Thoracic aorta (tissue), 2 donors: Measurements from ENCODE around the gene PPP2R3A. TPM values are rescaled to one million over a fixed set of nuclear protein-coding genes. Genes with fewer than 3 reads are reported as not detected.

Source experiments
- ATAC-seq: fragments of 150-250 bp; one replicate; pipeline ENCODE4 v1.8.0; 2017; ENCODE audit warnings: low read depth; ENCODE audit not compliant: insufficient number of reproducible peaks, low FRiP score
- DNase-seq: peaks from one replicate; pipeline ENCODE4 v3.0.0-alpha.2; 2020; ENCODE audit warnings: low spot score
- H3K27ac ChIP-seq, 2 donors: fragments of 200-600 bp; sonication (generic); 1 replicate in 1 of 2; 2 replicates in 1 of 2; pipeline ENCODE4 v1.5.1; 2016; ENCODE audit warnings: mild to moderate bottlenecking in 2 of 2, moderate library complexity in 2 of 2
- H3K27me3 ChIP-seq: fragments of 200-600 bp; sonication (generic); replicated peaks from 2 replicates; pipeline ENCODE4 v1.6.0; 2016; ENCODE audit warnings: mild to moderate bottlenecking; ENCODE audit not compliant: insufficient read depth
- H3K36me3 ChIP-seq: fragments of 200-600 bp; sonication (generic); one replicate; pipeline ENCODE4 v1.5.1; 2016
- H3K4me1 ChIP-seq, 2 donors: fragments of 200-600 bp; sonication (generic); 1 replicate in 1 of 2; 2 replicates in 1 of 2; pipeline versions ENCODE4 v1.5.1 to v1.6.0; 2016; ENCODE audit warnings: low read depth in 2 of 2, mild to moderate bottlenecking in 1 of 2; ENCODE audit not compliant: control insufficient read depth in 1 of 2
- H3K4me3 ChIP-seq: fragments of 200-600 bp; sonication (generic); 2 replicates; pipeline ENCODE4 v1.5.1; 2016; ENCODE audit warnings: mild to moderate bottlenecking
- H3K9me3 ChIP-seq: fragments of 200-600 bp; sonication (generic); 2 replicates; pipeline ENCODE4 v1.5.1; 2016
- CTCF ChIP-seq: fragments of 200-600 bp; sonication (generic); IDR thresholded peaks from one replicate; pipeline ENCODE4 v1.5.1; 2019; ENCODE audit warnings: antibody characterized with exemption
- total RNA-seq, 2 donors: library from RNA; depleted of rRNA; stranded (reverse); fragments of >200 nt; gene quantifications; one replicate each; pipeline versions ENCODE4 v1.1.0 to v1.2.3, GENCODE V29; 2016

Gene PPP2R3A
- 10 to 100 TPM in 1 of 2 donors, 1 to 10 TPM in 1; 6.8 to 18.0 TPM for total RNA-seq

- Histone ChIP-seq H3K4me3 (peak within 1 kb of the TSS; percentile 96), H3K27me3 (no peaks in the 10 kb centered on the region), H3K27ac (peak within 1 kb of the TSS; percentile 82 to 84), H3K4me1 (peaks cover 7 to 35% of the 10 kb centered on the region in 2 donors), H3K36me3 (no peaks in the 10 kb centered on the region), H3K9me3 (peaks cover 8% of the 10 kb centered on the region)
- ATAC-seq, result peak; percentile 97
- peak; percentile 52 for DNase-seq
- TF ChIP-seq CTCF, result no peak
Measured at GRCh38 chr3:135965506-135966270, at the start of gene PPP2R3A. Gene PPP2R3A (plus strand): TSS chr3:135965728. CDS start chr3:136001499, 35,771 bp downstream.

GRCh38 chr3:135916310-135916709 lies 49.2 kb upstream of the PPP2R3A start:
- Histone ChIP-seq H3K36me3 (no peaks in the 10 kb centered on the region), H3K4me3 (no peak overlapping the region), H3K4me1 (no peaks in the 10 kb centered on the region), H3K9me3 (no peaks in the 10 kb centered on the region), H3K27me3 (no peaks in the 10 kb centered on the region), H3K27ac (no peak overlapping the region)
- no peak for DNase-seq
- no peak for TF ChIP-seq CTCF
- ATAC-seq, result no peak

- no peaks in the 10 kb centered on the region for H3K27me3 ChIP-seq
- H3K27ac ChIP-seq, result no peak overlapping the region
- no peaks in the 10 kb centered on the region for H3K9me3 ChIP-seq
- no peaks in the 10 kb centered on the region for H3K36me3 ChIP-seq
- DNase-seq, result no peak
- TF ChIP-seq CTCF, result no peak
- no peaks in the 10 kb centered on the region for H3K4me1 ChIP-seq
- no peak overlapping the region for H3K4me3 ChIP-seq
- ATAC-seq, result no peak
Measured at GRCh38 chr3:135917076-135917475, 48.5 kb upstream of the PPP2R3A start.

- H3K4me3 ChIP-seq, result no peak overlapping the region
- H3K27me3 ChIP-seq, result no peaks in the 10 kb centered on the region
- H3K9me3 ChIP-seq, result no peaks in the 10 kb centered on the region
- ATAC-seq (no peak), DNase-seq (no peak)
- TF ChIP-seq CTCF, result no peak
- no peaks in the 10 kb centered on the region for H3K4me1 ChIP-seq
- no peak overlapping the region for H3K27ac ChIP-seq
- no peaks in the 10 kb centered on the region for H3K36me3 ChIP-seq
Measured at GRCh38 chr3:135917927-135918597, 47.5 kb upstream of the PPP2R3A start.

GRCh38 chr3:135918600-135918999 lies 46.9 kb upstream of the PPP2R3A start:
- Histone ChIP-seq H3K4me3 (no peak overlapping the region), H3K9me3 (no peaks in the 10 kb centered on the region), H3K27ac (no peak overlapping the region), H3K36me3 (no peaks in the 10 kb centered on the region), H3K4me1 (no peaks in the 10 kb centered on the region), H3K27me3 (no peaks in the 10 kb centered on the region)
- DNase-seq (no peak), ATAC-seq (no peak)
- peak; percentile 52 for TF ChIP-seq CTCF
